HuH-7.5 (cell line): ENCODE data around the gene ASIC4.
A peak's percentile ranks its signal among the peaks of the same experiment; 100 is the strongest.

ENCODE experiments used
- DNase-seq: peaks from one replicate; pipeline ENCODE4 v3.0.0; 2011; ENCODE audit warnings: low spot score

ASIC4 gene

DNA sequence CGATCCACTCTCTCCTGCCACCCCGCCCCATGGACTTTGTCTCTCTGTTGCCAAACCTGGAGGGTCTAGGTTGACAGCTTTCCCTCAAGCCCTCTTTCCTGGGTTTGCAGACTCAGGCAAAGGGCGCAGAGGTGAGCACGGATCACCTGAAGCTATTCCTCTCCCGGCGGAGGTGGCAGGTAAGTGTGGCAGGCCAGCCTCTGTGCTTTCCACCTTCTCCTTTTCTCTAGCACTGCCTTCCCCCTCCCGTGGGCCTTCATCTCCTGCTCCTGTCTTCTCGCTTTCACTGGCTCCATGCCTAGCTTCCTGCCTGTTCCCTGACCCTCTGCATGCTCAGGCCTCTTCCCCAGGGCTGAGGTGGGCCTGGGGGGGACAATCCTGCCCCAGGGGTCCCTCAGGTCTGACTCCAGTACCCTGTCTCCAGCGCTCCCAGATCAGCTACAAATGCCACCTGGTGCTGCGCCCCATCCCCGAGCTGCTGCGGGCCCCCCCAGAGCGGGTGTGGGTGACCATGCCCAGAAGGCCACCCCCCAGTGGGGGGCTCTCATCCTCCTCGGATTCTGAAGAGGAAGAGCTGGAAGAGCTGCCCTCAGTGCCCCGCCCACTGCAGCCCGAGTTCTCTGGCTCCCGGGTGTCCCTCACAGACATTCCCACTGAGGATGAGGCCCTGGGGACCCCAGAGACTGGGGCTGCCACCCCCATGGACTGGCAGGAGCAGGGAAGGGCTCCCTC, 31.4 kb upstream of the ASIC4 start:
- DNase-seq: no peak

DNA sequence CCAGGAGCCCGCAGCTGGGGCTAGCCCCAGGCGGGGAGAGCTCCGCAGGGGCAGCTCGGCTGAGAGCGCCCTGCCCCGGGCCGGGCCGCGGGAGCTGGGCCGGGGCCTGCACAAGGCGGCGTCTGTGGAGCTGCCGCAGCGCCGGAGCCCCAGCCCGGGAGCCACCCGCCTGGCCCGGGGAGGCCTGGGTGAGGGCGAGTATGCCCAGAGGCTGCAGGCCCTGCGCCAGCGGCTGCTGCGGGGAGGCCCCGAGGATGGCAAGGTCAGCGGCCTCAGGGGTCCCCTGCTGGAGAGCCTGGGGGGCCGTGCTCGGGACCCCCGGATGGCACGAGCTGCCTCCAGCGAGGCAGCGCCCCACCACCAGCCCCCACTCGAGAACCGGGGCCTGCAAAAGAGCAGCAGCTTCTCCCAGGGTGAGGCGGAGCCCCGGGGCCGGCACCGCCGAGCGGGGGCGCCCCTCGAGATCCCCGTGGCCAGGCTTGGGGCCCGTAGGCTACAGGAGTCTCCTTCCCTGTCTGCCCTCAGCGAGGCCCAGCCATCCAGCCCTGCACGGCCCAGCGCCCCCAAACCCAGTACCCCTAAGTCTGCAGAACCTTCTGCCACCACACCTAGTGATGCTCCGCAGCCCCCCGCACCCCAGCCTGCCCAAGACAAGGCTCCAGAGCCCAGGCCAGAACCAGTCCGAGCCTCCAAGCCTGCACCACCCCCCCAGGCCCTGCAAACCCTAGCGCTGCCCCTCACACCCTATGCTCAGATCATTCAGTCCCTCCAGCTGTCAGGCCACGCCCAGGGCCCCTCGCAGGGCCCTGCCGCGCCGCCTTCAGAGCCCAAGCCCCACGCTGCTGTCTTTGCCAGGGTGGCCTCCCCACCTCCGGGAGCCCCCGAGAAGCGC, 30.6 kb upstream of the ASIC4 start:
- DNase-seq: no peak

DNA sequence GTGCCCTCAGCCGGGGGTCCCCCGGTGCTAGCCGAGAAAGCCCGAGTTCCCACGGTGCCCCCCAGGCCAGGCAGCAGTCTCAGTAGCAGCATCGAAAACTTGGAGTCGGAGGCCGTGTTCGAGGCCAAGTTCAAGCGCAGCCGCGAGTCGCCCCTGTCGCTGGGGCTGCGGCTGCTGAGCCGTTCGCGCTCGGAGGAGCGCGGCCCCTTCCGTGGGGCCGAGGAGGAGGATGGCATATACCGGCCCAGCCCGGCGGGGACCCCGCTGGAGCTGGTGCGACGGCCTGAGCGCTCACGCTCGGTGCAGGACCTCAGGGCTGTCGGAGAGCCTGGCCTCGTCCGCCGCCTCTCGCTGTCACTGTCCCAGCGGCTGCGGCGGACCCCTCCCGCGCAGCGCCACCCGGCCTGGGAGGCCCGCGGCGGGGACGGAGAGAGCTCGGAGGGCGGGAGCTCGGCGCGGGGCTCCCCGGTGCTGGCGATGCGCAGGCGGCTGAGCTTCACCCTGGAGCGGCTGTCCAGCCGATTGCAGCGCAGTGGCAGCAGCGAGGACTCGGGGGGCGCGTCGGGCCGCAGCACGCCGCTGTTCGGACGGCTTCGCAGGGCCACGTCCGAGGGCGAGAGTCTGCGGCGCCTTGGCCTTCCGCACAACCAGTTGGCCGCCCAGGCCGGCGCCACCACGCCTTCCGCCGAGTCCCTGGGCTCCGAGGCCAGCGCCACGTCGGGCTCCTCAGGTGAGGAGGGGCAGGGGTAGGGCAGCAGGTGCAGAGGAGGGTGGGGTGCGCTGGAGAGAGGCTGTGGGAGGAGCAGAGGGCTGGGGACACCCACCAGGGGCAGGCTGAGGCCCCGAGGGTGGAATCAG, 29.7 kb upstream of the ASIC4 start:
- DNase-seq: no peak

DNA sequence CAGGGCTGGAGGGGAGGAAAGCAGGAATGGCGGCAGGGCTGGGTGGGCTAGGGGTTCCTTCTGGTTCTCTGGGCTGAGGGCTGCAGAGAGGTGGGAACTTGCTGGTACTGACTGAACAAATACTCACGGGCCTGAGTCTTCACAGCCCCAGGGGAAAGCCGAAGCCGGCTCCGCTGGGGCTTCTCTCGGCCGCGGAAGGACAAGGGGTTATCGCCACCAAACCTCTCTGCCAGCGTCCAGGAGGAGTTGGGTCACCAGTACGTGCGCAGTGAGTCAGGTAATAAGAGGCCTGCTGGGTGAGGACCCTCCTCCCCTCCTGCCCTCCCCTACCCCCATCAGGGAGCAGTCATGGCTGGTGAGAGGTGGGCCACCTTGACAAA, 29.1 kb upstream of the ASIC4 start:
- DNase-seq: no peak

DNA sequence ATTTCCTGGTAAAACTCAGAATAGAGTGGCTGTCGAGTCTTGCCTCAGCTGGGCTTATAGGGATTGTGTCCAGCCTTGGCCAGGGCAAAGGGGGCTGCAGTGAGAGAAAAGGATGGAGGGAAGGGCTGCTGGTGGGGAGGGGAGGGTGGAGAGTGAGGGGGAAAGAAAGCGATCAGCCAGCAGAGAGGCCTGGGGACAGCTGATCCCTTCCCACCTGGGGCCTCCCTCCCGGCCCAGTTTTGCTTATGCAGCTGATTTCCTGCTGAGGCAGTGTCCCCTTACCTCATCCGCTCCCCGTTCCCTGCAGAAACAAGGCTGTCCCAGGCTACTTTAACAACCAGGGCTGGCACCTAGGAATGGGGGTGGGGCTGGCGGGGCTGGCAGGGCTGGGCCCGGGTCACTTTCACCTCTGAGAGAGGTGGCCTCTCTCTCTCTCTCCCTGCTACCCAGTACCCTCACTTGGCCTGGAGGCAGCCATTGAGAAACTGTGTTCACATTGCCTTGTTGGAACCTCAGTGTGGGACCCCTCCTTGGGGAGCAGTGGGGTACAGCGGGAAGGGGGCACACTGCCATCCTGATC, 27.8 kb upstream of the ASIC4 start:
- DNase-seq: no peak

DNA sequence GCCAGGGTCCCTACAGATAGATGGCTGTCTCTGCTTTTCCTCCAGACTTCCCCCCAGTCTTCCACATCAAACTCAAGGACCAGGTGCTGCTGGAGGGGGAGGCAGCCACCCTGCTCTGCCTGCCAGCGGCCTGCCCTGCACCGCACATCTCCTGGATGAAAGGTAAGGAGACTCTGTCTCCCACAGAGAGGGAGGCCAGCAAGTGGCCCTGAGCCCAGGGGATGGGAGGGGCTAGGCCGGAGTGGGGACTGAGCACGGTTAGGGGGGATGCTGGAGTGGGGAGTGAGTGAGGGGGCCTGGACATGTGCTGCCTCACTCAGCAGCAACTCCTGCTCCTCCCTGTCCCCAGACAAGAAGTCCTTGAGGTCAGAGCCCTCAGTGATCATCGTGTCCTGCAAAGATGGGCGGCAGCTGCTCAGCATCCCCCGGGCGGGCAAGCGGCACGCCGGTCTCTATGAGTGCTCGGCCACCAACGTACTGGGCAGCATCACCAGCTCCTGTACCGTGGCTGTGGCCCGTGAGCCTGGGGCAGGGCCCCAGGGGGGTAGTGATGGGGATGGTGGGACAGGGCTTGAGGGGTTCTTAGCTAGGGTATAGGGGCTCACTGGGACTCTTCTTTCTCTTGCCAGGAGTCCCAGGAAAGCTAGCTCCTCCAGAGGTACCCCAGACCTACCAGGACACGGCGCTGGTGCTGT, 26.0 kb upstream of the ASIC4 start:
- no peak for DNase-seq

DNA sequence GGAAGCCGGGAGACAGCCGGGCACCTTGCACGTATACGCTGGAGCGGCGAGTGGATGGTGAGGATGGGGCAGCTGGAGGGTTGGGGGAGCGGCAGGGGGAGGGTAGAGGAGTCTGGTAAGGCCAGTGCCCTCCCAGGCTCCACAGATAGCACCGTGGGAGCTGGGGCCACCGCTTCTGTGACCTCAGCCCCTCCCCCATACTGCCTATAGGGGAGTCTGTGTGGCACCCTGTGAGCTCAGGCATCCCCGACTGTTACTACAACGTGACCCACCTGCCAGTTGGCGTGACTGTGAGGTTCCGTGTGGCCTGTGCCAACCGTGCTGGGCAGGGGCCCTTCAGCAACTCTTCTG, 25.5 kb upstream of the ASIC4 start:
- no peak for DNase-seq

DNA sequence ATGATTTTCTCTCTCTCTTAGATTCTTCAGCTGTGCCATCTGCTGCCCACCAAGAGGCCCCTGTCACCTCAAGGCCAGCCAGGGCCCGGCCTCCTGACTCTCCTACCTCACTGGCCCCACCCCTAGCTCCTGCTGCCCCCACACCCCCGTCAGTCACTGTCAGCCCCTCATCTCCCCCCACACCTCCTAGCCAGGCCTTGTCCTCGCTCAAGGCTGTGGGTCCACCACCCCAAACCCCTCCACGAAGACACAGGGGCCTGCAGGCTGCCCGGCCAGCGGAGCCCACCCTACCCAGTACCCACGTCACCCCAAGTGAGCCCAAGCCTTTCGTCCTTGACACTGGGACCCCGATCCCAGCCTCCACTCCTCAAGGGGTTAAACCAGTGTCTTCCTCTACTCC, 25.0 kb upstream of the ASIC4 start:
- DNase-seq: no peak

DNA sequence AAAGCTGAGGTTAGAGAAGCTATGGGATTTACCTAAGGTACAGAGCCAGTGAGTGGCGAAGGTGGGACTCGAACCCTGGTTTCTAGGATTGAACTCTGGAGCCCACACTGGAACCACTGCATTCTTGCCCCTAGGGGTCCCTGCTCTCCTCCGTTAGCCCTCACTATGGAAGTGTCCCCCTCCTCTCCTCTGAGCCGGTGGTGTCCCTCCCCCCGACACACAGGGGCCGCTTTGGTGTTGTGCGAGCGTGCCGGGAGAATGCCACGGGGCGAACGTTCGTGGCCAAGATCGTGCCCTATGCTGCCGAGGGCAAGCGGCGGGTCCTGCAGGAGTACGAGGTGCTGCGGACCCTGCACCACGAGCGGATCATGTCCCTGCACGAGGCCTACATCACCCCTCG, 24.1 kb upstream of the ASIC4 start:
- DNase-seq: no peak

DNA sequence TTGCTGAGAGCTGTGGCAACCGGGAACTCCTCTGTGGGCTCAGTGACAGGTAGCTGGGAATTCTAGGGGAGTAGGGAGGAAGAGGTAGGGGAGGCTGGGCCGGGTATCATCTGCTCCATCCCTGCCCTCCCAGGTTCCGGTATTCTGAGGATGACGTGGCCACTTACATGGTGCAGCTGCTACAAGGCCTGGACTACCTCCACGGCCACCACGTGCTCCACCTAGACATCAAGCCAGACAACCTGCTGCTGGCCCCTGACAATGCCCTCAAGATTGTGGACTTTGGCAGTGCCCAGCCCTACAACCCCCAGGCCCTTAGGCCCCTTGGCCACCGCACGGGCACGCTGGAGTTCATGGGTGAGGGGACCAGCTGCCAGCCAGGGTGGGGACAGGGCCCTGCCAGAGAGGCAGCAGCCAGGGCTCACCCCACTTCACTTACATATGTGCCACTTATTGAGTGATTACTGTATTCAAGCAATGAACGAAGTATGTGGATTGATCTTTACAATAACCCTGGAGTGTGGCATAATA, 23.6 kb upstream of the ASIC4 start:
- DNase-seq: no peak

DNA sequence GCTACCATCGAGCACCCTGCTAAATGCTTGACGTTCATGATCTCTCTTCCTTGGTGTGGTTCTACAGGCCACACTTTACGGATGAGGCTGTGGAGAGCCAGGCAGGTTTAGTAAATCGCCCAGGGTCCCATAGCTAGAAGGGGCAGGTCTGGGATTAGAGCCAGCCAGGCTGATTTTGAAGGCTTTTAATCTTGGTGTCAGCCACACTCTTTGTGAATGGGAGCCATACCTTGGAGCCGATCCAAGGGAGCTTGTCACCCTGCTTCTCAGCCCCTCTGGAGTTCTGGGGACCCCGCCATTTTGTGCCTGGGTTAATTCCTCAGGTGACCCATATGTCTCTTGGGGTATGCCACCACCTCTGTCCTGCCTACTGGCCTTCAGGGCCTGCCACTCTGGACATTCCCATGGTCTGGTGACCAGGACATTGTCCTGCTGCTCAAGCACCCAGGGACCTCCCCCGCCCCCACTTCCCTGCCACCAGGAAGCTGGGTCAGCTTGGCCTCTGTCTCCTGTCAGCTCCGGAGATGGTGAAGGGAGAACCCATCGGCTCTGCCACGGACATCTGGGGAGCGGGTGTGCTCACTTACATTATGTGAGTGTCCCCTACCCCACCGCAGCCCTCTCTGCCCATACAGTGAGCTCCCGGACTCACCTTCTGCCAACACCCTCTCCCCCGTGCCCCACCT, 22.9 kb upstream of the ASIC4 start:
- no peak for DNase-seq

DNA sequence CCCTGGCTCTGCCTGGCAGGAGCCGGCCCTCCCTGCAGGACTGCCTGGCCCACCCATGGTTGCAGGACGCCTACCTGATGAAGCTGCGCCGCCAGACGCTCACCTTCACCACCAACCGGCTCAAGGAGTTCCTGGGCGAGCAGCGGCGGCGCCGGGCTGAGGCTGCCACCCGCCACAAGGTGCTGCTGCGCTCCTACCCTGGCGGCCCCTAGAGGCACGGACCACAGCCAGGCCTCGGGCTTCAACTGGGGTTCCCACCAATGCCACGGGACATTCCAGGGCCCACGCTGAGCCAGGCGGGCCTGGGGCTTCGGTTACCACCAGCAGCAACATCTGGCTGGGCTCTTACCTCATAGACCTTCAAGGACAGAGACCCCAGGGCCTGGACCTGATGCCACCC, 21.7 kb upstream of the ASIC4 start:
- DNase-seq: no peak

DNA sequence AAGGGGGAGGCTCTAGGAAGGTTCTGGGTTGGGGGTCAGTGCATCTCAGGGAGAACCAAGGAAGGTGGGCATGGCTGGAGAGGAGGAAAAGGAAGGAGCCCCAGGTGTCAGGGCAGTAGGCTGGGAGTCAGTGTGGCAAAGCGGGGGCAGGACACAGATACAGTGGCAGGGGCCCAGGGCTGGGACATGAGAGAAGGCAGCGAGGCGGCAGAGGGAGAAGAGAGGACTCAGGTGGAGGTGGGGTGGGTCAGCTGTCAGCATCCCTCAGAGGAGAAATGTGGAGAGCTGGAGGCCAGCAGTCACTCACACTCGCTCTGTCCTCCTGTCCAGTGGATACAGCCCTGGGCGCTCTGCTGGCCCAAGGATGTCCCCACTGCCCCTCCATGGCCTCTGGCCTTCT, 21.2 kb upstream of the ASIC4 start:
- no peak for DNase-seq

DNA sequence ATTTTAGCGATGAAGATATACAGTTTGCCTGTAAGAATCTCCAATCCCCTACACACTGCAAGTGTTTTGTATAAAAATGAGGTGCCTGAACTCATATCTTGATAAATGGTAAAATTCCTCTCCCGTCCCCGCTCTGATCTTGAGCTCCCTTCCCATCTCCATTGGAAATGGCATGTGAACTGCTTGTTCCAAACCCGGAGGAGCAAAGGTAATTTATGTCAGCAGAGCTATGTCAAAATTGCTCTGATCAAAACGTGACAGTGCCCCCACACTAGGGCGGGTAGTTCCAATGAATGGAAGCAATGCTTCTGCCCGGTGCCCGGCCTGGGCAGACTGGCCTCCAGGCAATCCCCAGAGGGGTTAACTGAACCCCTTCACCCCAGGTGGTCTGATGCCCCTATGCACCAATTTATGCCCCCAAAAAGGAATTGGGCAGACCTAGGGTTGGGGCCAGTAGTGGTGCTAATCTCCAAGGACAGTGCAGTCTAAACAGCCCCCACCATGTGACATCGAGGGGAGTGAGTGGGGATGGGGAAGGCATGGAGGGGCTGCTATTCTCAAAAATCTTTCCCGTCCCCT, 19.2 kb upstream of the ASIC4 start:
- DNase-seq: no peak

DNA sequence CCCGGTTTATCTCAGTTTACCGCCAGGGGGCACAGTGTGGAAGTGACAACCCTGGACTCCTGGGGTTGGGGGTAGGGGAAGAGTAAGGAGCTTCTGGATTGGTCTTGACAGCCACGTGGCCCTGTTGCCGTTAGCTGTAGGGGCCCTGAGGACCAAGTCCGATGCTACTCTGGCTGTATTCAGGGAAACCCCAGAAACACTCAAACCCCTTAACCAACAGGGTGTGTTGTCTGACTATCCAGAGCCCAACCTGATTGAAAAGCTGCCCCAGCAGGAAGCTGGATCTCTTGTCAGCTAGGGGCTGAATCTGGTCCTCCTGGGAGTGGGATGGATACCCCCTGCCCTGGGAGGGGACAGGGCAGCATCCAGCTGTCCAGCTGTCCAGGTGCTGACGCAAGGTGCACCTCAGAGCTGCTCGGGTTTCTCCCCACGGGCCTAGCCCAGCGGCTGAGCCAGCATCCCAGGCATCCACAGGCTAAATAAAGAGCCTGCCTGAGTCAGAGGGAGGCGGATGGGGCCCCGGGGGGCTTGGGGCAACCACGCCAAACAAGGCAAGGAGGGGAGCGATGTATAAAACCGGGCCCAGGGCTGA, 18.7 kb upstream of the ASIC4 start:
- peak; percentile 93 for DNase-seq

DNA sequence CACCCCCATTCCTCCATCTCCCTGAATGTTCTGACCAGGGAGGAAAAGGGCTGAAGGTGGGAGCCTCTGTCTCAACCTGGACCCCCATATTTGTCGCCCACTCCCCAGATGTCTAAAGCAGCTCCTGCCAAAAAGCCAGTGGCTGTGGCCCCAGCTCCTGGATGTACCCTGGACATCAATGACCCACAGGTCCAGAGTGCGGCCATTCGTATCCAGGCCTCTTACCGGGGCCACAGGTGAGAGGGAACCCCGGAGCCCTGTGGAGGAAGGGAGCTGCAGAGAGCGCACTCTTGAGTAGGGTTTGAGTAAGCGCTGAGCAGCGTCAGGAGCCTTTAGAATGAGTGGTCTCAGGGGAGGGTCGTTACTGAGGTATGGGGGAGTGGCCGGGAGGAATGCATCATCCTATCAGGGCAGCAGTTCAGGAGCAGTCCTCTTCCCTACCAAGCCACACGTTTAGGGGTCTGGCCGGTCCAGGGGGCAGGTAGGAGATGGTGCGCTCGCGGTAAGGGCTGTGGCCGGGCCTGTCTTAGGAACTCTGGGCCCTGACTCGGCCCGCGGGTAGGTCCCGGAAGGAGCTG, 17.9 kb upstream of the ASIC4 start:
- DNase-seq: no peak

DNA sequence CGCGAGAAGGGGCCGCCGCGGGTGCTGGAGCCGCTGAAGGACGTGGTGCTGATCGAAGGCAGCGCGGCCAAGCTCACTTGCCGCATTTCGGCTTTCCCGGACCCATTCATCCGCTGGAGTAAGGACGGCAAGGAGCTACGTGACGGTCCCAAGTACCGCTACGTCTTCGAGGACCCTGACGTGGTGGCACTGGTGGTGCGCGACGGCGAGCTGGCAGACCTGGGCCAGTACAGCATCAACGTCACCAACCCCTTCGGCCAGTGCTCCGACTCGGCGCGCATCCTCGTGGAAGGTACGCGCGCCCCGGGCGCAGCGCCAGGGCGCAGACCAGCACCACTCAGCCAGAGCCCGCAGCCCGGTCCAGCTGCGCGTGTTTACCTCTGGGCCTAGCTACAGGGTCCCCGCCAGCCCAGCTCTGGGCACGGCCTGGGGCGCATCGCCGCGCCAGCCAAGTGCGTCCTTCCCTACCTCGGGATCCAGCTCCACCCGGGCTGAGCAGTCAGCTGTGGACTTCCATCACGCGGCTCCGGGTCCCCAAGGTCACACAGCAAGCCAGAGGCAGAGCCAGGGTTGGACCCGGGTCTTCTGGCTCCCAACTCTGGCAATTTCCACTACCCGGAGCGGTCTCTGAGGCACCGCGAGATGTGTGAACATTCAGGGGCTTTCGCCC, 17.3 kb upstream of the ASIC4 start:
- no peak for DNase-seq

DNA sequence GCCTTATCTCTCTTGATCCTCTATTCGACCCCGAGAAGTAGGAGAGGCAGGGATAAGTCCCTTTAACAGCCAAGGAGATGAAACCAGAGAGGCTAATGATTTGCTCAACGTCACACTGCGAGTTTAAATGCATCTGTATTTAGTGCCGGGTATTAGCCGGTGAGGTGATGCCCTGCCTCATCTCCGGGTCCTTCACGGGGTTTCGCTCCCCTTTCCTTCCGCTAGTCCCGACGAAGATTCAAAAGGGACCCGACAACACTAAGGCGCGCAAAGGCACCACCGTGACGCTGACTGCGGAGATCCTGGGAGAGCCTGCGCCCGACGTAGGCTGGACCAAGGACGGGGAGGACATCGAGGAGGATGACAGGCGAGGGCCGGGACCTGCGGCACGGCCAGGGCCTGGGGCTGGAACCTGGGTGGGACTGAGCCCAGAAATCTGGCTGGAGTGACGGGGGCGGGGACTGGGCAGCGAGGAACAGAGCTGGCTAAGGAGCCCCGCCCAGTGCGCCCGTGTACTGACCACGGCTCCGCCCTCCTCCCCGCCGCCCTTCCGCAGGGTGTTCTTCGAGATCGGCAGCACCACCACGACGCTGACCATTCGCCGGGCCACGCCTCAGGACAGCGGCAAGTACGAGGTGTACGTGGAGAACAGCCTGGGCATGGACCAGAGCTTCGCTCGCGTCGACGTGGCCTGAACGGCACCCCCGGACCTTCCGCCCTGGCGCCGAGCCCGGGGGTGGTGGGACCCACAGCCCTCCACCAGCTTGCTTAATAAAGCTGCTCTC, 16.6 kb upstream of the ASIC4 start:
- DNase-seq: peak; percentile 97
